Pancreas (tissue), 10 donors: ENCODE data around the gene TULP4. TPM values are rescaled to one million over a fixed set of nuclear protein-coding genes. Genes with fewer than 3 reads are reported as not detected.

Experiments
- ATAC-seq, 4 donors: fragments of 200-7000 bp; cut with Tn5 transposase; one replicate each; pipeline versions ENCODE4 v1.8.0 to v1.9.1; 2020; ENCODE audit warnings: mild to moderate bottlenecking in 4 of 4, moderate library complexity in 4 of 4
- DNase-seq, 6 donors: peaks; one replicate each; pipeline ENCODE4 v3.0.0-alpha.2; 2020
- FAIRE-seq: peaks from 2 replicates; lab custom pipeline; 2012; peaks lifted over from hg19 to GRCh38; lab: Jason Lieb, UNC
- H3K27ac ChIP-seq, 4 donors: fragments of 200-600 bp; sonication (generic); 1 replicate in 3 of 4; 2 replicates in 1 of 4; pipeline versions ENCODE4 v1.5.0 to v1.8.0; 2020
- H3K27me3 ChIP-seq, 4 donors: fragments of 200-600 bp; one replicate each; pipeline ENCODE4 v1.8.0; 2021
- H3K36me3 ChIP-seq, 3 donors: fragments of 200-600 bp; sonication (generic) in 1 of 3; one replicate each; pipeline versions ENCODE4 v1.5.0 to v1.8.0; 2020 to 2021
- H3K4me1 ChIP-seq, 3 donors: fragments of 200-600 bp; one replicate each; pipeline ENCODE4 v1.8.0; 2021
- H3K4me3 ChIP-seq, 4 donors: fragments of 200-600 bp; sonication (generic) in 2 of 4; one replicate each; pipeline versions ENCODE4 v1.5.0 to v1.8.0; 2020 to 2021
- H3K9me3 ChIP-seq, 4 donors: fragments of 200-600 bp; one replicate each; pipeline ENCODE4 v1.8.0; 2021
- CTCF ChIP-seq, 4 donors: fragments of 200-600 bp; sonication (generic) in 3 of 4; IDR thresholded peaks; one replicate each; pipeline versions ENCODE4 v1.5.0 to v1.8.0; 2021; ENCODE audit warnings: antibody characterized with exemption in 4 of 4
- WGBS, 2 donors: extraction: QIAGEN DNeasy Blood & Tissue Kit; methylation state at CpG; one replicate each; pipeline ENCODE4 v1.1.7; 2013; 5-methylcytosine and 5-hydroxymethylcytosine counted together
- intact Hi-C, 3 donors: fragments of 100-400 bp; cut with DNase I; formaldehyde crosslinking; loops; one replicate each; pipeline versions ENCODE4 v1.11.1 to v1.14.2; 2022
- polyA plus RNA-seq, 2 donors: library from polyadenylated mRNA; stranded (reverse); fragments of 200-250 nt; gene quantifications; one replicate each; pipeline ENCODE4 v1.2.3, GENCODE V29; 2013
- total RNA-seq, 6 donors: library from RNA; stranded (reverse); fragmentation: NEBNext Ultra II Directional in 4 of 6; extraction: Animal tissue kit (Norgen Biotek cat#: 25700) in 4 of 6; gene quantifications; one replicate each; pipeline versions ENCODE4 v1.2.1 to v1.2.4, GENCODE V29; 2021 to 2023
- donor health status: healthy with polysubstance abuse.
- donor health status: DM: no; HTN: no; CAD: no; lungs with moderate emphysema.
- donor health status: DM: no; HTN: no; CAD: no.
- donor health status: control.
- donor health status: control.
- donor health status: Bipolar disorder and iron deficiency.
- donor health status: DM: yes; HTN: yes; CAD: no.
- donor health status: DM: no; HTN: no; CAD: no.
- donor health status: DM: no; HTN: no; CAD: no.
- donor health status: DM: yes; HTN: yes; CAD: no.

The TULP4 gene
- total and polyA plus RNA-seq, 8 donors = 3.1 to 88.8 (median 48.0) TPM

- H3K27me3 ChIP-seq = no peaks in the 10 kb centered on the region
- TF ChIP-seq CTCF (IDR thresholded peaks at IDR 0.05) = no peak
- no peaks in the 10 kb centered on the region for H3K36me3 ChIP-seq
- no peaks in the 10 kb centered on the region for H3K4me1 ChIP-seq
- ATAC-seq (no peak), DNase-seq (no peak), FAIRE-seq (no peak)
- no peak overlapping the region for H3K4me3 ChIP-seq
- H3K9me3 ChIP-seq = no peaks in the 10 kb centered on the region
- no peak overlapping the region for H3K27ac ChIP-seq
- 83 to 87% methylated on average over 3 of the region's 3 CpGs for WGBS, 2 donors
- intact Hi-C loops = no loop called here
Measured at GRCh38 chr6:158269657-158270056, 42.6 kb upstream of the TULP4 start.

- intact Hi-C loops = no loop called here
- no peaks in the 10 kb centered on the region for H3K27me3 ChIP-seq
- no peaks in the 10 kb centered on the region for H3K36me3 ChIP-seq
- no peaks in the 10 kb centered on the region for H3K9me3 ChIP-seq
- no peak for TF ChIP-seq CTCF (IDR thresholded peaks at IDR 0.05)
- DNase-seq = no peak
- H3K27ac ChIP-seq = no peak overlapping the region
- no peak for ATAC-seq
- no peak for FAIRE-seq
- no peaks in the 10 kb centered on the region for H3K4me1 ChIP-seq
- no peak overlapping the region for H3K4me3 ChIP-seq
- WGBS, 2 donors = 93 to 96% methylated on average over 11 of the region's 11 CpGs
Measured at GRCh38 chr6:158270389-158271127, 41.7 kb upstream of the TULP4 start.

GRCh38 chr6:158272324-158272723 lies 39.9 kb upstream of the TULP4 start:
- Histone ChIP-seq H3K27ac (no peak overlapping the region), H3K27me3 (no peaks in the 10 kb centered on the region), H3K4me3 (no peak overlapping the region), H3K36me3 (no peaks in the 10 kb centered on the region), H3K4me1 (no peaks in the 10 kb centered on the region), H3K9me3 (no peaks in the 10 kb centered on the region)
- intact Hi-C loops = no loop called here
- FAIRE-seq (no peak), ATAC-seq (no peak), DNase-seq (no peak)
- WGBS, 2 donors = 84 to 97% methylated on average over 1 of the region's 1 CpG
- no peak for TF ChIP-seq CTCF (IDR thresholded peaks at IDR 0.05)

GRCh38 chr6:158278004-158278403 lies 34.3 kb upstream of the TULP4 start:
- intact Hi-C loops = no loop called here
- 59 to 70% methylated on average over 2 of the region's 2 CpGs for WGBS, 2 donors
- Histone ChIP-seq H3K27ac (no peak overlapping the region), H3K27me3 (no peaks in the 10 kb centered on the region), H3K4me3 (no peak overlapping the region), H3K9me3 (no peaks in the 10 kb centered on the region), H3K4me1 (no peaks in the 10 kb centered on the region), H3K36me3 (no peaks in the 10 kb centered on the region)
- no peak for TF ChIP-seq CTCF (IDR thresholded peaks at IDR 0.05)
- ATAC-seq (no peak), FAIRE-seq (no peak), DNase-seq (no peak)

- intact Hi-C loops = no loop called here
- no peak for DNase-seq
- 93 to 95% methylated on average over 13 of the region's 13 CpGs for WGBS, 2 donors
- TF ChIP-seq CTCF (IDR thresholded peaks at IDR 0.05) = no peak
- H3K9me3 ChIP-seq = no peaks in the 10 kb centered on the region
- no peaks in the 10 kb centered on the region for H3K36me3 ChIP-seq
- no peaks in the 10 kb centered on the region for H3K27me3 ChIP-seq
- no peak for ATAC-seq
- no peak overlapping the region for H3K4me3 ChIP-seq
- no peak overlapping the region for H3K27ac ChIP-seq
- no peak for FAIRE-seq
- H3K4me1 ChIP-seq = no peaks in the 10 kb centered on the region
Measured at GRCh38 chr6:158279615-158280014, 32.6 kb upstream of the TULP4 start.
